ENCODE results near the gene CYP3A7. TPM values are rescaled to one million over a fixed set of nuclear protein-coding genes. Genes with fewer than 3 reads are reported as not detected.

Gene CYP3A7
- 0.18 TPM for total RNA-seq (ENCODE audit: unreplicated experiment)
- long read RNA-seq, partial matches to known transcripts, result 0 of 1 reads
- long read RNA-seq, other reads (novel, unspliced or antisense), result 0 of 1 reads

DNA sequence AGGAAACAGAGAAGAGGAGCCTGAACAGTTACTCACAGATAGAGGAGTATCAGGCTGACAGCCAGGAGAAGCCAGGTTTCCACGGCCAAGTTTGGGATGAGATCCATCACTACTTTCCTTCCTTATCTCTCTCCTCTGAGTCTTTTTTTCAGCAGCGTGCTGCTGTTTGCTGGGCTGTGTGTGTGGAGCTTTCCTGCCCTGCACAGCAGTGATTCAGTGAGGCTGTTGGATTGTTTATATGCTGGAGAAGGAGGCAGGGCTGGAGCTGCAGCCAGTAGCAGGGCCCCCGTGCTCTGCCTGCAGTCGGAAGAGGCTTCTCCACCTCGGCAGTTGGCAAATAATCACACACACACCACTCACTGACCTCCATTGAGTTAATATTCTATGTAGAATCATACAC is at the start of gene CYP3A7:
CYP3A7 (minus strand) TSS at position 210 of the 400 bp plus-strand sequence; CDS start at position 107, 103 bp downstream.
- TF ChIP-seq, protein P1, sequence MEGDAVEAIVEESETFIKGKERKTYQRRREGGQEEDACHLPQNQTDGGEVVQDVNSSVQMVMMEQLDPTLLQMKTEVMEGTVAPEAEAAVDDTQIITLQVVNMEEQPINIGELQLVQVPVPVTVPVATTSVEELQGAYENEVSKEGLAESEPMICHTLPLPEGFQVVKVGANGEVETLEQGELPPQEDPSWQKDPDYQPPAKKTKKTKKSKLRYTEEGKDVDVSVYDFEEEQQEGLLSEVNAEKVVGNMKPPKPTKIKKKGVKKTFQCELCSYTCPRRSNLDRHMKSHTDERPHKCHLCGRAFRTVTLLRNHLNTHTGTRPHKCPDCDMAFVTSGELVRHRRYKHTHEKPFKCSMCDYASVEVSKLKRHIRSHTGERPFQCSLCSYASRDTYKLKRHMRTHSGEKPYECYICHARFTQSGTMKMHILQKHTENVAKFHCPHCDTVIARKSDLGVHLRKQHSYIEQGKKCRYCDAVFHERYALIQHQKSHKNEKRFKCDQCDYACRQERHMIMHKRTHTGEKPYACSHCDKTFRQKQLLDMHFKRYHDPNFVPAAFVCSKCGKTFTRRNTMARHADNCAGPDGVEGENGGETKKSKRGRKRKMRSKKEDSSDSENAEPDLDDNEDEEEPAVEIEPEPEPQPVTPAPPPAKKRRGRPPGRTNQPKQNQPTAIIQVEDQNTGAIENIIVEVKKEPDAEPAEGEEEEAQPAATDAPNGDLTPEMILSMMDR (IDR thresholded peaks at IDR 0.05; ENCODE audit: unreplicated experiment), result no peak
- no peak for DNase-seq (ENCODE audit: low spot score)
- Mint-ChIP-seq H3K36me3 (ENCODE audit: low read depth, unreplicated experiment) (peaks cover 3% of the 10 kb centered on the region), H3K27me3 (ENCODE audit: unreplicated experiment) (peaks cover 5% of the 10 kb centered on the region), H3K9me3 (ENCODE audit: unreplicated experiment) (no peaks in the 10 kb centered on the region), H3K4me1 (ENCODE audit: unreplicated experiment) (peaks cover 18% of the 10 kb centered on the region), H3K27ac (ENCODE audit: unreplicated experiment) (peak within 1 kb of the TSS; percentile 48), H3K4me3 (ENCODE audit: unreplicated experiment) (peak within 1 kb of the TSS; percentile 42)

DNA sequence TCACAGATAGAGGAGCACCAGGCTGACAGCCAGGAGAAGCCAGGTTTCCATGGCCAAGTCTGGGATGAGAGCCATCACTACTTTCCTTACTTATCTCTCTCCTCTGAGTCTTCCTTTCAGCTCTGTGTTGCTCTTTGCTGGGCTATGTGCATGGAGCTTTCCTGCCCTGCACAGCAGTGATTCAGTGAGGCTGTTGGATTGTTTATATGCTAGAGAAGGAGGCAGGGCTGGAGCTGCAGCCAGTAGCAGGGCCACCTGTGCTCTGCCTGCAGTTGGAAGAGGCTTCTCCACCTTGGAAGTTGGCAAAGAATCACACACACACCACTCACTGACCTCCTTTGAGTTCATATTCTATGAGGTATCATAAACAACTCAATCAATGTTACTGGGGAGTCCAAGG is 49.0 kb upstream of the CYP3A7 start, which contains the start of gene CYP3A4:
CYP3A4 (minus strand) TSS at position 178 of the 400 bp plus-strand sequence; CDS start at position 75, 103 bp downstream.
- no peak within 1 kb of the TSS for H3K4me3 Mint-ChIP-seq (ENCODE audit: unreplicated experiment)
- H3K36me3 Mint-ChIP-seq (ENCODE audit: low read depth, unreplicated experiment), result no peaks in the 10 kb centered on the region

DNA sequence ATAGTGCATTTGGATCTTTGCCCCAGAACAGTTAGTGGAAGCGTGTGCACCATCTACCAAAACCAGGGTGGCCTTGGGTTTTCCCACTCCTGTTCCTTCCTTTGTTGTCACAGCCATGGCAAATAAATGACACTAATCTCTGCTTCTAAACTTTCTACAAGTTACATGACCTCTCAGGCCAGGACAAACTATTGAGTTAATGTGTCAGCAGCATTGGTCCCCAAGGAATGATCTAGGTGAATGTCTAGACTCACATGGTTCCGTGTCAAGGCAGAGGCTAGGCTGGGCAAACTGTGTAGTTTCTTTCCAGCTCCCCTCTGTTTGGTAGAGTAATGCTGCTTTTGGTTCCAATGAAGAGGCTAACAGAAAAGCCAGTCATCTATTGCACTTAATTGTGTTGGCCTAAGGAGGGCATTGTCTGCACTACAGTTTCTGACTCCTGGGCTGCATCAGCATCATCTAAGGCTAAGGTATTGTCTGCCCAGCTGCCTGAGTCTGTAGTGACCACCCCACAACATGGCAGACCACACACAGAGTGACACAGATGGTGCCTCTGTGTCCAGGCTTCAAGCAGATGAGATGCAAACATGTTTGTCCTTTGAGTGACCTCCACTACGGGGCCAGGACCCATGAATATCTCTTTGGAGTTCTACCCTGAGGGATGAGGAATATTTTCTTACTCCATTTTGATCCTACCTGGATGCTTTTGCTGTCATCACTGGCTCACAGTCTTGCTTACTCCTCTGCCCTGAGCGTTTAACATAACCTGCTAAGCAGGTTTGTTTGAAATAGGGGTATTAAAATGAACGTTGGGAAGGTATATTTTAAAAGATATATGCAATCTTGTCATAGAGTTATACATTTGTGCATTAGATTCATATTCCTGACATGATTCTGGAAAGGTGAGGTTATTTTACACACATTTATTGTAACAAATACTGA is 47.3 kb upstream of the CYP3A7 start:
- Mint-ChIP-seq H3K27ac (ENCODE audit: unreplicated experiment) (no peak overlapping the region), H3K36me3 (ENCODE audit: low read depth, unreplicated experiment) (no peaks in the 10 kb centered on the region), H3K27me3 (ENCODE audit: unreplicated experiment) (peaks cover 4% of the 10 kb centered on the region), H3K4me1 (ENCODE audit: unreplicated experiment) (peaks cover 10% of the 10 kb centered on the region), H3K4me3 (ENCODE audit: unreplicated experiment) (no peak overlapping the region), H3K9me3 (ENCODE audit: unreplicated experiment) (no peaks in the 10 kb centered on the region)
- TF ChIP-seq, protein P1 (IDR thresholded peaks at IDR 0.05; ENCODE audit: unreplicated experiment), result no peak
- DNase-seq (ENCODE audit: low spot score), result no peak

More for the DNA sequence above, 49.0 kb upstream of the CYP3A7 start, which contains the start of gene CYP3A4:
- H3K27ac Mint-ChIP-seq (ENCODE audit: unreplicated experiment), result peak within 1 kb of the TSS; percentile 15
- peaks cover 4% of the 10 kb centered on the region for H3K27me3 Mint-ChIP-seq (ENCODE audit: unreplicated experiment)
- H3K4me1 Mint-ChIP-seq (ENCODE audit: unreplicated experiment), result peaks cover 12% of the 10 kb centered on the region
- H3K9me3 Mint-ChIP-seq (ENCODE audit: unreplicated experiment), result no peaks in the 10 kb centered on the region
- TF ChIP-seq, protein P1 (IDR thresholded peaks at IDR 0.05; ENCODE audit: unreplicated experiment), result no peak
- no peak for DNase-seq (ENCODE audit: low spot score)

DNA sequence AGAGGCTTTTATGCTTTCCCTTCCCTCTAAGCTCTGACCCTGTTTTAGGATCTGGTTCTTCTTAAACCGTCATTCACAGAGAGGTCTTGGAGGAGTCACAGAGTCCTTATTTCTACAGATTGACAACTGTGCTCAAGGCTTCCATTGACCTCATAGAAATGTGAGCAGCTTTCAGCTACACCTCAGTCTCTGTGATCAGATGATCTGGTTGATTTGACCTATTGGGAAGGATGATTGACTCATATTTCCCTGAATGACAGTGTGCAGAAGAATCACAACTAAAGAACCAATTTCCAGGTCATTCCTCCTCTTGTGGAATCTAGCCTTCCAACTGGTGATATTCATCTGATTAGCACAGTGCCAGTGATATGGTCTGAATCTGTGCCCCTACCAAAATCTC is 45.6 kb upstream of the CYP3A7 start:
- DNase-seq (ENCODE audit: low spot score), result no peak
- Mint-ChIP-seq H3K9me3 (ENCODE audit: unreplicated experiment) (no peaks in the 10 kb centered on the region), H3K27me3 (ENCODE audit: unreplicated experiment) (peaks cover 5% of the 10 kb centered on the region), H3K27ac (ENCODE audit: unreplicated experiment) (no peak overlapping the region), H3K4me3 (ENCODE audit: unreplicated experiment) (no peak overlapping the region), H3K4me1 (ENCODE audit: unreplicated experiment) (peaks cover 10% of the 10 kb centered on the region), H3K36me3 (ENCODE audit: low read depth, unreplicated experiment) (no peaks in the 10 kb centered on the region)
- TF ChIP-seq, protein P1 (IDR thresholded peaks at IDR 0.05; ENCODE audit: unreplicated experiment), result no peak

DNA sequence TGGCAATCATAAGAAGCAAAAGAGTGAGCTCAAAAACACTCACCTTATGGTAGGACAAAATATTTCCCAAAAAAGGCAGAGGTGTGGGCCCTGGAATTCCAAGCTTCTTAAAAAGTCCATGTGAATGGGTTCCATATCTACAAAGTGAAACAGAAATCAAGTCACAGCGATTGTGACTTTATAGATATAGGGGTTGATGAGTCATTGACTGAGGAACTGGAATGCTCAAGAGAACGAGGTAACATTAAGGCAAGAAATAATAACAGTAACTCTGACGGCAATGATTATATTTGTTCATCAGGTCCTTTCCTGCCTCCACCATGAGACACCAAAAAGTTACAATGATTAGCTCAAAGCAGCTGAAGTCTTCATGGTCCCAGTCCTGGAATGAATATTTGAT is 45.0 kb upstream of the CYP3A7 start:
- H3K27me3 Mint-ChIP-seq (ENCODE audit: unreplicated experiment), result peaks cover 5% of the 10 kb centered on the region
- H3K36me3 Mint-ChIP-seq (ENCODE audit: low read depth, unreplicated experiment), result no peaks in the 10 kb centered on the region
- H3K4me1 Mint-ChIP-seq (ENCODE audit: unreplicated experiment), result peaks cover 10% of the 10 kb centered on the region
- DNase-seq (ENCODE audit: low spot score), result no peak
- no peak overlapping the region for H3K27ac Mint-ChIP-seq (ENCODE audit: unreplicated experiment)
- H3K9me3 Mint-ChIP-seq (ENCODE audit: unreplicated experiment), result no peaks in the 10 kb centered on the region
- TF ChIP-seq, protein P1 (IDR thresholded peaks at IDR 0.05; ENCODE audit: unreplicated experiment), result no peak
- H3K4me3 Mint-ChIP-seq (ENCODE audit: unreplicated experiment), result no peak overlapping the region

Data from endothelial cell (in vitro differentiated cells).